ENCODE data around the gene ACSL4.
"Not testable (repeated sequence)": the region's sequence is repeated elsewhere in the genome, so short reads cannot be mapped to it uniquely, and the experiment has no call there.

ACSL4 gene

GRCh38 chrX:109660435-109661143, 72.5 kb downstream of the ACSL4 start:
- DNase-seq = no peak

- no peak for DNase-seq
Measured at GRCh38 chrX:109658391-109658790, 74.7 kb downstream of the ACSL4 start.

- not testable (repeated sequence) for DNase-seq
Measured at GRCh38 chrX:109657364-109657763, 75.7 kb downstream of the ACSL4 start.

GRCh38 chrX:109656774-109657173, 76.3 kb downstream of the ACSL4 start:
- DNase-seq = no peak

- no peak for DNase-seq
Measured at GRCh38 chrX:109655502-109656201, 77.4 kb downstream of the ACSL4 start.

- DNase-seq = no peak
Measured at GRCh38 chrX:109654516-109655109, 78.4 kb downstream of the ACSL4 start.

GRCh38 chrX:109644671-109645070, 88.4 kb downstream of the ACSL4 start:
- DNase-seq = not testable (repeated sequence)

GRCh38 chrX:109643687-109644086, 89.4 kb downstream of the ACSL4 start:
- DNase-seq = no peak

GRCh38 chrX:109638158-109638557, 94.9 kb downstream of the ACSL4 start:
- no peak for DNase-seq

- not testable (repeated sequence) for DNase-seq
Measured at GRCh38 chrX:109637477-109637876, 95.6 kb downstream of the ACSL4 start.

- DNase-seq = peak; percentile 8
Measured at GRCh38 chrX:109635146-109635545, 97.9 kb downstream of the ACSL4 start.

GRCh38 chrX:109632906-109633504, 100.1 kb downstream of the ACSL4 start:
- DNase-seq = no peak

- DNase-seq = no peak
Measured at GRCh38 chrX:109629310-109629709, 103.7 kb downstream of the ACSL4 start.

- no peak for DNase-seq
Measured at GRCh38 chrX:109626637-109627036, 106.4 kb downstream of the ACSL4 start.

GRCh38 chrX:109624641-109625616, 108.1 kb downstream of the ACSL4 start, which contains the start of gene KCNE5:
TSS of gene KCNE5 (minus strand) at chrX:109625172. CDS start at chrX:109625020, 152 bp downstream.
- DNase-seq = no peak

GRCh38 chrX:109623997-109624396, 109.1 kb downstream of the ACSL4 start:
- DNase-seq = no peak

GRCh38 chrX:109622270-109622669, 110.8 kb downstream of the ACSL4 start:
- DNase-seq = no peak

- DNase-seq = no peak
Measured at GRCh38 chrX:109619771-109620170, 113.3 kb downstream of the ACSL4 start.

GRCh38 chrX:109614951-109615350, 118.1 kb downstream of the ACSL4 start:
- no peak for DNase-seq

- no peak for DNase-seq
Measured at GRCh38 chrX:109601486-109601885, 131.6 kb downstream of the ACSL4 start.

- no peak for DNase-seq
Measured at GRCh38 chrX:109600237-109600651, 132.8 kb downstream of the ACSL4 start.

- DNase-seq = no peak
Measured at GRCh38 chrX:109596015-109596414, 137.0 kb downstream of the ACSL4 start.

Measured in activated CD4-positive, alpha-beta T cell treated with anti-CD3 and anti-CD28 coated beads, Interleukin-2, amount 50 U/mL, for 16 hours (primary cell).